AG04450 (cell line): ENCODE measurements around the gene MAVS. TPM values are rescaled to one million over a fixed set of nuclear protein-coding genes. Genes with fewer than 3 reads are reported as not detected.

ENCODE experiments used
- CTCF ChIA-PET: fragments of 300-600, 350-600 bp; formaldehyde crosslinking; extraction: SDS; loops from one replicate; lab custom pipeline; 2022; ENCODE audit warnings: antibody characterized with exemption, inconsistent platforms; lab: Charles Lee
- POLR2A ChIA-PET: fragments of 350-600 bp; formaldehyde crosslinking; extraction: SDS; loops from one replicate; lab custom pipeline; 2021; ENCODE audit warnings: antibody characterized with exemption, inconsistent platforms; lab: Yijun Ruan, JAX
- DNase-seq: peaks from one replicate; pipeline ENCODE4 v3.0.0-alpha.2; 2011; ENCODE audit warnings: low read depth, low spot score
- H3K27ac ChIP-seq: one replicate; pipeline ENCODE4 v1.5.1; 2012; ENCODE audit warnings: low read depth, low read length, control low read depth
- H3K27me3 ChIP-seq: one replicate; pipeline ENCODE4 v1.6.0; 2012; ENCODE audit warnings: low read length; ENCODE audit not compliant: control insufficient read depth, insufficient read depth
- H3K4me3 ChIP-seq: 2 replicates; pipeline ENCODE4 v1.5.1; 2011; ENCODE audit warnings: mild to moderate bottlenecking, low read depth, low read length, control low read depth
- H3K9me3 ChIP-seq: 2 replicates; pipeline ENCODE4 v1.5.1; 2012; ENCODE audit warnings: low read length; ENCODE audit not compliant: control insufficient read depth, insufficient read depth
- CTCF ChIP-seq: IDR thresholded peaks from 2 replicates; pipeline ENCODE4 v1.5.1; 2011; ENCODE audit warnings: low read depth, low read length, control low read depth, inconsistent platforms
- polyA plus RNA-seq: library from polyadenylated mRNA; depleted of rRNA; stranded (reverse); fragments of >200 nt; gene quantifications from 2 replicates; pipeline ENCODE4 v1.2.3, GENCODE V29; 2011

Gene MAVS
- polyA plus RNA-seq, 1 experiment: 16.4 TPM

GRCh38 chr20:3865152-3865886, 18.7 kb downstream of the MAVS start:
- ChIA-PET POLR2A (interaction anchor here (0.6 kb wide), 1 partner anchor 11 kb away, joined by 3 read pairs; no protein-coding TSS in a partner anchor), CTCF (no interaction called here)
- TF ChIP-seq CTCF: no peak
- Histone ChIP-seq H3K4me3 (no peak overlapping the region), H3K9me3 (peaks cover 6% of the 10 kb centered on the region), H3K27ac (no peak overlapping the region), H3K27me3 (no peaks in the 10 kb centered on the region)
- DNase-seq: no peak

- TF ChIP-seq CTCF: no peak
- Histone ChIP-seq H3K9me3 (peaks cover 6% of the 10 kb centered on the region), H3K27ac (no peak overlapping the region), H3K27me3 (no peaks in the 10 kb centered on the region), H3K4me3 (no peak overlapping the region)
- CTCF ChIA-PET: interaction anchor here (2.4 kb wide), 1 partner anchor 11 kb away, joined by 7 read pairs; no protein-coding TSS in a partner anchor
- POLR2A ChIA-PET: no interaction called here
- DNase-seq: no peak
These were observed 19.3 kb downstream of the MAVS start for GRCh38 chr20:3865887-3866407.

GRCh38 chr20:3866464-3866863, 19.8 kb downstream of the MAVS start:
- CTCF ChIA-PET: interaction anchor here (0.5 to 2.4 kb wide), 2 partner anchors 11 to 225 kb away, joined by 3 to 7 read pairs; no protein-coding TSS in a partner anchor
- TF ChIP-seq CTCF: no peak

GRCh38 chr20:3867802-3868201, 21.2 kb downstream of the MAVS start:
- CTCF ChIA-PET: interaction anchor here (2.4 kb wide), 1 partner anchor 12 kb away, joined by 7 read pairs; no protein-coding TSS in a partner anchor
- Histone ChIP-seq H3K27ac (no peak overlapping the region), H3K27me3 (no peaks in the 10 kb centered on the region), H3K4me3 (no peak overlapping the region), H3K9me3 (no peaks in the 10 kb centered on the region)
- POLR2A ChIA-PET: interaction anchor here (0.6 to 1.2 kb wide), 3 partner anchors 8 to 12 kb away, joined by 3 to 4 read pairs (median 4); no protein-coding TSS in a partner anchor
- TF ChIP-seq CTCF: no peak
- no peak for DNase-seq

More at GRCh38 chr20:3866464-3866863, 19.8 kb downstream of the MAVS start:
- Histone ChIP-seq H3K4me3 (no peak overlapping the region), H3K27me3 (no peaks in the 10 kb centered on the region), H3K27ac (no peak overlapping the region), H3K9me3 (peaks cover 6% of the 10 kb centered on the region)
- POLR2A ChIA-PET: interaction anchor here (1.2 kb wide), 1 partner anchor 9 kb away, joined by 3 read pairs; no protein-coding TSS in a partner anchor
- DNase-seq: no peak
